AG04450 (cell line): ENCODE data around the gene CENPO. TPM values are rescaled to one million over a fixed set of nuclear protein-coding genes. Genes with fewer than 3 reads are reported as not detected.

Experiments used
- CTCF ChIA-PET: fragments of 300-600, 350-600 bp; formaldehyde crosslinking; extraction: SDS; loops from one replicate; lab custom pipeline; 2022; ENCODE audit warnings: antibody characterized with exemption, inconsistent platforms; lab: Charles Lee
- POLR2A ChIA-PET: fragments of 350-600 bp; formaldehyde crosslinking; extraction: SDS; loops from one replicate; lab custom pipeline; 2021; ENCODE audit warnings: antibody characterized with exemption, inconsistent platforms; lab: Yijun Ruan, JAX
- DNase-seq: peaks from one replicate; pipeline ENCODE4 v3.0.0-alpha.2; 2011; ENCODE audit warnings: low read depth, low spot score
- H3K27ac ChIP-seq: one replicate; pipeline ENCODE4 v1.5.1; 2012; ENCODE audit warnings: low read depth, low read length, control low read depth
- H3K27me3 ChIP-seq: one replicate; pipeline ENCODE4 v1.6.0; 2012; ENCODE audit warnings: low read length; ENCODE audit not compliant: control insufficient read depth, insufficient read depth
- H3K4me3 ChIP-seq: 2 replicates; pipeline ENCODE4 v1.5.1; 2011; ENCODE audit warnings: mild to moderate bottlenecking, low read depth, low read length, control low read depth
- H3K9me3 ChIP-seq: 2 replicates; pipeline ENCODE4 v1.5.1; 2012; ENCODE audit warnings: low read length; ENCODE audit not compliant: control insufficient read depth, insufficient read depth
- polyA plus RNA-seq: library from polyadenylated mRNA; depleted of rRNA; stranded (reverse); fragments of >200 nt; gene quantifications from 2 replicates; pipeline ENCODE4 v1.2.3, GENCODE V29; 2011
- TF ChIP-seq, protein P1 (sequence below): IDR thresholded peaks from 2 replicates; pipeline ENCODE4 v1.5.1; 2011; ENCODE audit warnings: low read depth, low read length, control low read depth, inconsistent platforms

Gene CENPO
- polyA plus RNA-seq, 1 experiment: 15.7 TPM

DNA sequence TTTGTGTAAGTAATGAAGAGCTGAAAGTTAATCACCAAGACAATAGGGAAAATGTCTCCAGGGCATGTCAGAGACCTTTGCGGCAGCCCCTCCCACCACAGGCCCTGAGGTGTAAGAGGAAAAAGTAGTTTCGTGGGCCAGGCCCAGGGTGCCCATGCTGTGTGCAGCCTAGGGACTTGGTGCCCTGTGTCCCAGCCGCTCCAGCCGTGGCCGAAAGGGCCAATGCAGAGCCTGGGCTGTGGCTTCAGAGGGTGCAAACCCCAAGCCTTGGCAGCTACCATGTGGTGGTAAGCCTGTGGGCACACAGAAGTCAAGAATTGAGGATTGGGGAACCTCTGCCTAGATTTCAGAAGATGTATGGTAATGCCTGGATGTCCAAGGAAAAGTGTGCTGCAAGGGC lies 52.5 kb downstream of the CENPO start:
- Histone ChIP-seq H3K4me3 (no peak overlapping the region), H3K27me3 (no peaks in the 10 kb centered on the region), H3K9me3 (peaks cover 13% of the 10 kb centered on the region), H3K27ac (no peak overlapping the region)
- DNase-seq: no peak
- TF ChIP-seq, protein P1, sequence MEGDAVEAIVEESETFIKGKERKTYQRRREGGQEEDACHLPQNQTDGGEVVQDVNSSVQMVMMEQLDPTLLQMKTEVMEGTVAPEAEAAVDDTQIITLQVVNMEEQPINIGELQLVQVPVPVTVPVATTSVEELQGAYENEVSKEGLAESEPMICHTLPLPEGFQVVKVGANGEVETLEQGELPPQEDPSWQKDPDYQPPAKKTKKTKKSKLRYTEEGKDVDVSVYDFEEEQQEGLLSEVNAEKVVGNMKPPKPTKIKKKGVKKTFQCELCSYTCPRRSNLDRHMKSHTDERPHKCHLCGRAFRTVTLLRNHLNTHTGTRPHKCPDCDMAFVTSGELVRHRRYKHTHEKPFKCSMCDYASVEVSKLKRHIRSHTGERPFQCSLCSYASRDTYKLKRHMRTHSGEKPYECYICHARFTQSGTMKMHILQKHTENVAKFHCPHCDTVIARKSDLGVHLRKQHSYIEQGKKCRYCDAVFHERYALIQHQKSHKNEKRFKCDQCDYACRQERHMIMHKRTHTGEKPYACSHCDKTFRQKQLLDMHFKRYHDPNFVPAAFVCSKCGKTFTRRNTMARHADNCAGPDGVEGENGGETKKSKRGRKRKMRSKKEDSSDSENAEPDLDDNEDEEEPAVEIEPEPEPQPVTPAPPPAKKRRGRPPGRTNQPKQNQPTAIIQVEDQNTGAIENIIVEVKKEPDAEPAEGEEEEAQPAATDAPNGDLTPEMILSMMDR: no peak
- POLR2A ChIA-PET: no interaction called here
- CTCF ChIA-PET: no interaction called here

DNA sequence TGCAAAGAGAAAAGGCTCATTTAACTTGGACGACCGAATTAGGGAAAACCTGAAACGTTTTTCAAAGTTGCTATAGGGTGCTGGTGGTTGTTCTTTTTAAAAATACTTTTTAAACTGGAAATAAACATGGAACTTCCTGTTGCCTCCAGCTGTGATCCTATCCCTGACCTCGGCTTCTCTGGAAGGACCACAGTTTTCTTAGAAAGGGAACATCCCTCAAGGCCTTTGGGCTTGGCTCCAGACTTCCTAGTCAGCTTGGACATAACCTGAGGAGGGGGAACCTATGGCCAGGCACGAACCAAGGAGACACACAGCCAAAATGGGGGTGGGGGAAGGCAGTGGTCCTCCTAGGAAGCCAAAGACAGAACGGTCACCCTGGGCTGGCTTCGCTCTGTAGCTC lies 57.7 kb downstream of the CENPO start:
- ChIA-PET CTCF (no interaction called here), POLR2A (no interaction called here)
- Histone ChIP-seq H3K4me3 (no peak overlapping the region), H3K9me3 (peaks cover 13% of the 10 kb centered on the region), H3K27me3 (no peaks in the 10 kb centered on the region), H3K27ac (no peak overlapping the region)
- TF ChIP-seq, protein P1: no peak
- DNase-seq: no peak

DNA sequence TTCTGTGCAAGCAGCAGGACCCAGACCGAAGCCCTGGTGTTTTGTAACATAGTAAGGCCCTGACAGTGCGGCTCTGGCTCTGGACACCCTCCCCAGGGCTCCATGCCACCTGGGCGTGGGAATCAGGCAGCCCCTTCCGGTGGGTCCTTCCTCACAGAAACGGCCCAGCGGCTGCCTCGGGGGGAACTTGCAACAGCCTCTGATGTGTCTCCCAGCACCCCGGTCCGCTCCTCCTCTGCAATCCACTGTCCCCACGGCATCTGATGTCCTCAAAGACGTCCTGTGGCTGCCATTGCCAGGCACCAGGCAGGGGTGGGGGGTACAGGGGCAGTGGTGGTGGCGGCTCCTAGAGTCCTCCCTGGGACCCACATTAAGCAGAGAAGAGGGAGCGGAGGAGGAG lies 58.8 kb downstream of the CENPO start:
- Histone ChIP-seq H3K27ac (no peak overlapping the region), H3K27me3 (no peaks in the 10 kb centered on the region), H3K9me3 (peaks cover 13% of the 10 kb centered on the region), H3K4me3 (no peak overlapping the region)
- POLR2A ChIA-PET: no interaction called here
- TF ChIP-seq, protein P1: no peak
- CTCF ChIA-PET: no interaction called here
- no peak for DNase-seq

DNA sequence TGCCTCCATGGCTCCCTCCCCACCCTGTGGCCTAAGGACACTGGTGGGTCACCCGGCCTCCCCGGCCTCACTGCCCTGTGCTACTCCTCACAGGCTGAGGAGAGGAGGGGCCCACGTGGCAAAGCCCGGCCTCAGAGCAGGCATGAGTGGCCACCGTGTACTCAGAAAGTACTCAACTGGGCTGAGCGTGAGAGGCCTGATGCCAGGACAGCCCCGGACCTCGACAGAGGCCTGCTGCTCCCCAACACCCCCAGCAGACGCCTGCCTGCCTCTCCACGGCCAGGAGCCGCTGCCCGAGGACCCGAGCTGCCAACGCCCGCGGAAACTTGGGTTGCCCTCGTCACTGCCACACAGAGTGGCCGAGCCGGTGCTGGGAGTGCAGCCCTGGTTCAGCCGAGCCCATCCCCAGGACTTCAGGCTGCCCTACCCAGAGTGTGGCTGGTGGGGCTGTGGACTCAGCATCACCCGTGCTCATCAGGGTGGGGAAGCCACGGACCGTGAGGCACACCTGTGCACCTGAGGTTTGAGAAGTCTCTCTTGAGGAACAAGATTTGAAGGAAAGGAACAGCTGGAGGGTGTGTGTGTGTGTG lies 59.3 kb downstream of the CENPO start:
- H3K27me3 ChIP-seq: no peaks in the 10 kb centered on the region
- TF ChIP-seq, protein P1: no peak
- H3K4me3 ChIP-seq: no peak overlapping the region
- CTCF ChIA-PET: interaction anchor here (1.5 kb wide), 1 partner anchor 25 kb away, joined by 3 read pairs; no protein-coding TSS in a partner anchor
- DNase-seq: no peak
- POLR2A ChIA-PET: no interaction called here
- peaks cover 13% of the 10 kb centered on the region for H3K9me3 ChIP-seq
- no peak overlapping the region for H3K27ac ChIP-seq

DNA sequence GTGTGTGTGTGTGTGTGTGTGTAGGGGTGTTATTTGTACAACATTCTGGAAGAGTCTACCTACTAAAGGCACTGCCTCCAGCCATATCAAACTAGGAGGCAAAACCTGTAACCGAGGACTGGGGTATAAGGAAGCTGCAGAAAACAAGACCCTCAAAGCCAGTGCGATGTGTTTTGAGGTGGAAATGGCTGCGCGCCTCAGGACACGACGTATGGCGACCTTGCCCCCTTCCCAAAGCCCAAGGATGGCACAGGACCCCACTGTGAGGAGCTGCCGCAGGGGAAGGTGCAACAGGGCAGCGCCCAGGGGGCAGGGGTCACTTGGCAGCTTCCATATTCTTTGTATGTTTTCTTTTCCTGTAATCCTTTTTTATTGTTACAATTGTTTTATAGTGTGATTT lies 59.8 kb downstream of the CENPO start:
- POLR2A ChIA-PET: interaction anchor here (0.7 kb wide), 1 partner anchor 458 kb away, joined by 4 read pairs; no protein-coding TSS in a partner anchor
- DNase-seq: no peak
- TF ChIP-seq, protein P1: no peak
- no peaks in the 10 kb centered on the region for H3K27me3 ChIP-seq
- no peak overlapping the region for H3K27ac ChIP-seq
- no peak overlapping the region for H3K4me3 ChIP-seq
- CTCF ChIA-PET: interaction anchor here (1.5 kb wide), 1 partner anchor 25 kb away, joined by 3 read pairs; no protein-coding TSS in a partner anchor
- peaks cover 8% of the 10 kb centered on the region for H3K9me3 ChIP-seq
